Endometrium (tissue), 2 donors: Measurements from ENCODE around the gene ACAD8.
"Not testable (repeated sequence)": the region's sequence is repeated elsewhere in the genome, so short reads cannot be mapped to it uniquely, and the experiment has no call there.

Experiments used
- FAIRE-seq: peaks from 2 replicates; lab custom pipeline; 2012; peaks lifted over from hg19 to GRCh38; lab: Jason Lieb, UNC
- donor health status: control.
- donor health status: control.

Gene ACAD8

DNA sequence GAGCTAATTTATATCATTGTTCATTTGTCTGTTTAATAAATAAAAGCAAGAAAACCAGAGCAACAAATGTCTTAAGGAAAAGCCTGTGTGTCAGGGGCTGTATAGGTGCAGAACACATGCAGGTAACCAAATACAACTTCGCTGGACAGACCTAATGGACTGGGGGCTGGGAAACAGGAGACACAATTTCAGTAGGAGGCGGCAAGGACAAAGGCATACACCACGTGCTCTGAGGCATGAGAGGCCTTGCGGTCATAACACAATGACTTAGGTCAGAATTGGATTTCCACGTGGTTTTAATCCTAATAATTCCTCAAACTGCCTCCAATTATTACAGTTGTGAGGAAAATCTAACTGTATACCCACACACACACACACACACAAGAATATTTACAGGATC, 14.1 kb downstream of the ACAD8 start:
- no peak for FAIRE-seq

DNA sequence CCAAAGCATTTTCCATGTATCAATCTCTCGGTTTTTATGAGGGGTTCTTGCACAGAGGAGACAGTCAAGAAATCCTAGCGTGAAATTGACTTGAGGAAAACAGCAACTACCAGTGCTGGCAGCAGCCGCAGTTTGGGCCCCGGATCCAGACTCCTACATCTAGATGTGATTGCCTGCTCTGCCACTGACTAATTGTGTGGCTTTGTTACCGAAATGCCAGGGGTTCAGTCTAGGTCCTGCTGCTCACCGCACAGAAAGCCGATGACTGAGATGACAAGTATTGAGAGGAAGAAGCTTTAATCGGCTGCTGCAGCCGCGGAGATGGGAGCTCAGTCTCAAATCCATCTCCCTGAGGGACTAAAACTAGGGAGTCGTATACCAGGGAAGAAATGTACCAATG, 14.6 kb downstream of the ACAD8 start:
- no peak for FAIRE-seq

DNA sequence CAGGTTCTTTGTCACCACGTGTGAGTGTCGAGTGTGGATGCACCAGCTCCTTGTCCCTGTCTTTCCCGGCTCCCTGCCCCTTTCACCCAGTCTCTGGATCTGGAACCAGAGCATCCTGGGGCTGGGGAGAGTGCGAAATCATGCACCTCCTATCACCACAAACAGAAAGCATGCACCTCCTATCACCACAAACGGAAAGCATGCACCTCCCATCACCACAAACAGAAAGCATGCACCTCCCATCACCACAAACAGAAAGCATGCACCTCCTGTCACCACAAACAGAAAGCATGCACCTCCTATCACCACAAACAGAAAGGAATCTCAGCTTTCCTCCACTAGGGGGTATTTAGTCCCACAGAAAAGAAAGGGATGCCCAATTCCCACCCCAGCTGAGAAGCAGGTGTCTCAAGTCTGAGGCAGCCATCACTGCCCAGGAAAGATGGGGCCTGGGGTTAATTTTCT, 16.9 kb downstream of the ACAD8 start:
- FAIRE-seq, result no peak

DNA sequence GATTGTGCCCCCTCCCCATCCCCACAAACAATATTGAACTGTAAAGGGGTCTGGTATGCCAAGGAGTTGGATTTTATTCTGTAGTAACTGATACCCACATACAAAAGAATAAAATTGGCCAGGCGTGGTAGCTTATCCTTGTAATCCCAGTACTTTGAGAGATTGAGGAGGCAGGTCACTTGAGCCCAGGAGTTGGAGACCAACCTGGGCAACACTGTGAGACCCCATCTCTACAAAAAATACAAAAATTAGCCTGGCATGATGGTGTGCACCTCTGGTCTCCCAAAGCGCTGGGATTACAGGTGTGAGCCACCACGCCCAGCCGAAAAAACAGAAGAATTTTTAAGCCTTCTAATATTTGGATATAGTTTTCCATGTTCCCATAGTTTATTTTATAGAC, 18.6 kb downstream of the ACAD8 start:
- no peak for FAIRE-seq

DNA sequence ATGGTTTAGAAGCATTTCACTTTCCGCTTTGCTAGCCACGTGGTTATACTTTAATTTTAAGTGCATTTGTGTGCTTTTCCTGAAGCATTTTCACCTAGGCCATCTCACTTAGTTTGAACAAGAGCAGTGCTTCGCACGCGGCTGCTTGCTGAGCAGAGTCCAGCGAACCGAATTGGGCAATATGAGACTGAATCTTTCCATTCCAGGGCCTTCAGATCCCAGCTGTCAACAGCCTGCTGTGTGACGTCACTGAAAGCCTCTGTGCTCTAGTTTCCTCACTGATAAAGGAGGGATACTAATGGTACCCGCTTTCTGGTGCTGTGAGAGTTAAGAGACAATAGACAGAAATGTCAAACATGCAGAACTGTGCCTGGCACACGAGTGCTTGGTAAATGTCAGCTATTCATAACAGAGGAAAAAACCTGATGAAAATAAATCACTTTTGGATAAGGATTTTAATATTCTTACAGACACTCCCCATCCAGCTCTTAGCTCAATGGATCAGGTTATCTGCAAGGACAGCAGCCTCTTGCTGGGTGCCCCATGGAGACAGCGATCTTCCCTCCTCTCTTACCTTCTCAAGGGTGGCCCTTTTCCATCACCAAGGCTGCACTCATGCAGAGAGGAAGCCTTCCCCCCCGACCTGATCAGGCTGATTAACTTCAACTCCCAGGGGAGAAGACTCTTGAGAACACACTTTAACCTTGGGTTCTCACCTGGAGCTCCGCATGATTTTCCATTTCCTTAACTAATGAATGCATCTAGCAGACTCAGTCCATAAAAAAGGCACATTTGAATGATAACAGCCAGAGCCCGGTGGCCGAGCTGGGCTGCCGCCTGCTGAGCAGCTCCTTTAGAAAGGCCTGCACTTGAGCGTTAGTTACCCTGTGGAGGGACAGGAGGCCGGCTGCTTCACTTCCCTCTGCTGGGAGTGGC, 19.3 kb downstream of the ACAD8 start:
- no peak for FAIRE-seq

DNA sequence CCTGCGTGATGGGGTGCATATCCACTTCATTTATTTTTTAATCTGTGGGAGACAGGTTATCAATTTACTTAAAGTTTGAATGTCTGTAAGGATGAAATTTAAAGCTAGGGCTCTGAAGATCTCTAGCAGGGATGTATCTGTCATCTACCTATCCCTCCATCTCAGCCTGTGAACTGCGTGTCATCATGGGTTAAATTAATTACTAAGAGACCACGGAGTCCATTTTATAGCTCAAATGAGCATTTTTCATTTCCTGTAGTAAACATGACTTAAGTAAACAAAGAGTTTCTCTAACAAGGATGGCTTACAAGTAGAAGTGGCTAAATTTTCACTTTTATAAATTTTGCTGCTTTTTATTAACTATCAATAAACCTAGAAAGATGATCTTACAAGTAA, 19.9 kb downstream of the ACAD8 start:
- FAIRE-seq, result no peak

DNA sequence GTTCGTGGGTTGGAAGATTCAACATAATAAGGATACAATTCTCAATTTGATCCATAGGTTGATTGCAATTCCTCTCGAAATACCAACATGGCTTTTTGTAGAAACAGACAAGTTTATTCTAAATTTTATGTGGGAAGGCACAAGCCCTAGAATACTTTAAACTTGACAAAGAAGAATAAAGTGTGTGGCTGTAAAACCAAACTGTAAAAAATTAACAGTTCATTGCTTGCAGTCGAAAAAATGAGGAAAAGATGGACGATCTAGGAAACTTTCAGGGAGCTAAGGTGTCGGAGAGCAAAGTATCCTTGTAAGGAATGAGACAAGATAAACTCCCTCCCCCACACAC, 21.8 kb downstream of the ACAD8 start:
- no peak for FAIRE-seq

DNA sequence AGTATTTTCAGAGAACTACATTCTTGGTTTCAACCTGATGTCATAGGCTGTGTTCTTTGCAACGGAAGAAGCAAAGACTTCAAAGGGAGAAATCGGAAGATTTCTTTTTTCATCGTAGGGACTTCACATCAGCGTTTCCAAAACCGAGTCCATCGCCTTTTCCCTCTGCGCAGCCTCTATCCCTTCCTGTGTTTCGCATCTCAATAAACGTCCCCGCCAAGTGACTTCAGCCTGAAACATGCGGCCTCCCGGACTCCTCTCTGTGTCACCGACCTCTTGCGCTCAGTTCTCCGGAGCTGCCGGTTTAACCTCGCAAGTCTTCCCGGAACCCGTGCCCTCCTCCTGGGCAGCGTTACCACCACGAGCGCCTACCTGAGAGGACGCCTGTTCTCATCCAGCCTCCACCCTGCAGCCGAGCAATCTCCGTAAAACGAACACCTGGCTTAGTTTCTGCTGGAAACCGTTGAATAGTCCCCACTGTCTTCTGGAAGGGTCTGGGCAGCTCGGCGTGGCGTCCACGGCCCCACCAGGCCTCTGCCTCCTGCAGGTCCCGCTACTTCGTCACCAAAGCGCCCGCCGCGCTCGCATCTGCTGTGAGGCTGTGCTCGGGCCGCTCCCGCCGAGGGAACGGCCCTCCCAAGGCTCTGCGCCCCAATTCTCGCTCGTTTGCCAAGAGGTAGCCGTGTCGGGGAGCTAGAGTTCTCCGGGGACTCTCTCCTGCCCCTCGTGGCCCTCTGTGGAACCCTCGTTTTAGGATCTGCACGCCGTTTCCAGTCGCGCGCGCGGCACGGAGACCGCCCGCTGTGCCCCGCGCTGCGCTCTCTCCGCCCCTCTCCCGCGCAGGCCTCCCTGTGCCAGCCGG, 22.4 kb downstream of the ACAD8 start, which contains the start of gene GLB1L3:
TSS of gene GLB1L3 (plus strand) at position 846 of the 862 bp plus-strand sequence. CDS start 362 bp downstream, outside the sequence.
- FAIRE-seq, result no peak

DNA sequence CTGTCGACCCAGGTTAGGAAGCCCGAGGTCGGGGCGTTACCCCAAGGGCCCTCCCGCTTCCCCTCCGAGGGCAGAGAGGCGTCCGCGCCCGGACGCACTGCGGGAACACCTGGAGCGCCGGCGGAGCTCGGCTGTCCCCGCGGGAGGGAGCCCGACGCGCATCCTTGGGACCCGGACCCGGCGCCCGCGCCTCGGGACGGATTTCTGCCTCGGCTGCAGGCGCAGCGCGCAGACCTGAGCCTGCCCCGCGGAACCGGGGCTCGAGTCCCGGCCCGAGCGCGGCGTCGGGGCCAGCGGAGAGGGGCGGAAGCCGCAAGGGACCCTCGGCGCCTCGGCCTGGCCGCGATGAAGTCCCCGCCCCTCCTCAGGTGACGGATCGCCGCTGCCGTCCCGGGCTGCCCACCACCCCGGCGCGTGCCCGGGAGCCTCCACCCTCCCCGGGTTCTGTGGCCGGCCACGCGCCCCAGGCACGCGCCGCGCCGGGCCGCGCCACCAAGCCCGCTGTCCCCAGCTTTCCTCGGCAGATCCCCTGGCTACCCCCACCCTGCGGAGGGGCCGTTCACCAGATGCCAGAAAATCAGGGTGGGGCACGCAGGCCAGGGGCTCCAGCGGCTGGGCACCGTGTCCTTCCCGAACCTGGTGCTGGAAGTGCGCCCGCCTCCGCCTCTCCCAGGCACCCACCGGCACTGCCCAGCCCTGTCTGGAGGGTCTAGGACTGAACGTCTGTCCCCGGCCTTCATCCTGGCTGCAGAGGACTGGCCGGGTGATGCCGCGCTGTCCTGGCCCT, 23.2 kb downstream of the ACAD8 start:
- no peak for FAIRE-seq

DNA sequence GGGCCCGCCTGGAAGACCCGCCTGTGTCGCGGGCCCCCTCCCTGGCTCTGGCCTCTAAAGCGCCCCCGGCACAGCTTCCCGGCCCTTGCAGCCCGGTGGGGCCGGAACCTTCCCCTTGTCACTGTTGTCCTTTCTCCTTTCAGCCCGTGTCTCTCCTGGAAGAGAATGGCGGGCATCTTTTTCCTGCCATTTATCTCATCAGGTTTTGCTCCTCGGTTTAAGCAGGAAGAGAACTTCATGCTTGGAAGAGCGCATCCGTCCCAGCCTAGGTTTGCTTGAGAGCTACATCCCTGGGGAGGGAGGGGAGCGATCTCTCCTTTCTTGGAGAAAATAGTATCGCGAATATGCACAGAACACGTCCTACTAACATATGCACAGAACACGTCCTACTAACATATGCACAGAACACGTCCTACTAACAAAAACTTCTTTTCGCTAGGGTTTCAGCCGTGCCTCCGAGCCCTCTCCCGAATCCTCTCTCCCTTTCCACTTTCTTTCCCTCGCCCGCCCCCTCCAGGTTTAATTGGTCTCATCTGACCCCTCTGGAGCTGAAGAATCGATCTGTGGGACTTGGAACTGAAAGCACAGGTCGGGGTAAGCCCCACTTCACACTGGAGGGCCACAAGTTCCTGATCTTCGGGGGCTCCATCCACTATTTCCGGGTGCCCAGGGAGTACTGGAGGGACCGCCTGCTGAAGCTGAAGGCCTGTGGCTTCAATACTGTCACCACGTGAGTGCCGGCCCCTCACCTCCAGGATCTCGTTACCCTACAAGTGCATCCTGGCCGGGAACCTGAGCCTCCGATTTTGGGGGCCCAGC, 24.0 kb downstream of the ACAD8 start:
- no peak for FAIRE-seq

DNA sequence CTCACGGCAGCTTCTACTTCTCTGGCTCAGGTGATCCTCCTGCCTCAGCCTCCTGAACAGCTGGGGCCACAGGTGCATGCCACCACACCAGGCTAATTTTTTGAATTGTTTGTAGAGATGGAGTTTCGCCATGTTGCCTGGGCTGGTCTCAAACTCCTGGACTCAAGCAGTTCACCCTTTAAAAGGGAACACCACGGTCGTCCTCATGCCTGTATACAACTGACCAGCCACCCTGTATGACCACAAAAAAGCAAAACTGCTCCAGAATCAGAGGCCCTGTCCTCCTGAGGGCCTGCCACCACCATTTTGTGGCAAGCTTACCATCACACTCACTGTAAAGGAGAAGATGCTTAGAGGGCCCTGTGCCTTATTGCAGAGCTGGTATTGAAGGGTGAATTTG, 25.0 kb downstream of the ACAD8 start:
- FAIRE-seq, result no peak

DNA sequence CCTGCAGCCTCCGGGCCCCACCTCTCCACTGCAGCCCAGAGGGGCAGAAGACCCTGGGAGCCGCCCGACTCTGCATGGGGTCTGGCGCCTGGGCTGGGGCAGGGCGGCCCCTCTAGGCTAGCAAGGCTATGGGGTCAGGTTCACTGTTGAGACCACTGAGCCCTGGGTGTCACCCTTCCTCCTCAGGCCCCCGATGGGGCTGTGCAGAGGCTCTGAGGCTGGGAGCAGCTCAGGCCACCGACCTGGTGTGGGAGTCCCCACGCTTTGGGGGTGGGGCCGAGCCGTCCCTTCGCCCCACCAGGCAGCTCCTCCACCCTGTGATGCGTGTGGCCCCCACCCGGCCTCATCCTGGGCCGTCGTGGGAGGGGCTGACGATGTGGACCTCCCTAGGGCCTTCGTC, 28.3 kb downstream of the ACAD8 start:
- FAIRE-seq, result not testable (repeated sequence)

DNA sequence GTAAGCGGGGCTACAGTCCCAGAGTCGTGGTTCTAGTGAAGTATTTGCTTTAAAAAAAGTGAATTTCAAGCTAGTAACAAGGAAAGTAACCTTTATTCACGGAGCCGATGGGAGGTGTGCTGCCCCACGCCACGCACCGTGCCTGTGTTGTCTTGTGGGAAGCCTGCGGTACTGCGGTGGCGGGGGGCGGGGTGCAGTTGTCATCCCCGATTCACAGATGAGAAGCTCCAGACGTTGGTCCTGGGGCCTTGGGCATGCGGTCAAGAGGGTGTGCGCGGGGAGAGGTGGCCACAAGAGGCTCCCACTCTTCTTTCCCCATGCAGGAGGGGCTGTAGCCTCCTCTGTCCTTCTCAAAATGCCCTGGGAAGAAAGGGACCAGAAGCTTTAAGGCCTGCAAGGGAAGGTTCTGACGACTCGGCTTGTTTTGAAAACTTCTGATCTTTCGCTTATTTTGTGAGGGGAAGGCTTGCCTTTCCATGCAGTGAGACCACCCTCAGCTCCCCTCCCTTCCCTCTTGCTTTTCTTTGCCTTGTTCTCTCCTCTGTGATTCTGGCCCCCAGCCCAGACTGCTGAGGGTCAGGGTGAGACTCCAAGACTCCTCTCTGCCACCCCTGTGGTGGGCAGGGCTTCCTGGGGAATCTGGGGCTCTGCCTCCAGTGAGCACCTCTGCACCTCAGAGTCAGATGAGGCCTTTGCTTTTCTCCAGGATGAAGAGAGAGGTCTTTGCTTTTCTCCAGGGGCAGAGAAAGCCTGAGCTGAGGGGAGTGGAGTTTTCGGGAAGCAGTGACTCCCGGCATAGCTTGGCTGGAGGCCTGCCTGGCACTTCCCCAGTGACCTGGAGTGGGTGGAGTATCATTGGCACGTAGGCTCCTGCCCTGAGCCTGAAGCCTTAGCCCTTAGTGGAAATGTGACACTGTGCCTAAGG, 29.0 kb downstream of the ACAD8 start:
- FAIRE-seq, result no peak

DNA sequence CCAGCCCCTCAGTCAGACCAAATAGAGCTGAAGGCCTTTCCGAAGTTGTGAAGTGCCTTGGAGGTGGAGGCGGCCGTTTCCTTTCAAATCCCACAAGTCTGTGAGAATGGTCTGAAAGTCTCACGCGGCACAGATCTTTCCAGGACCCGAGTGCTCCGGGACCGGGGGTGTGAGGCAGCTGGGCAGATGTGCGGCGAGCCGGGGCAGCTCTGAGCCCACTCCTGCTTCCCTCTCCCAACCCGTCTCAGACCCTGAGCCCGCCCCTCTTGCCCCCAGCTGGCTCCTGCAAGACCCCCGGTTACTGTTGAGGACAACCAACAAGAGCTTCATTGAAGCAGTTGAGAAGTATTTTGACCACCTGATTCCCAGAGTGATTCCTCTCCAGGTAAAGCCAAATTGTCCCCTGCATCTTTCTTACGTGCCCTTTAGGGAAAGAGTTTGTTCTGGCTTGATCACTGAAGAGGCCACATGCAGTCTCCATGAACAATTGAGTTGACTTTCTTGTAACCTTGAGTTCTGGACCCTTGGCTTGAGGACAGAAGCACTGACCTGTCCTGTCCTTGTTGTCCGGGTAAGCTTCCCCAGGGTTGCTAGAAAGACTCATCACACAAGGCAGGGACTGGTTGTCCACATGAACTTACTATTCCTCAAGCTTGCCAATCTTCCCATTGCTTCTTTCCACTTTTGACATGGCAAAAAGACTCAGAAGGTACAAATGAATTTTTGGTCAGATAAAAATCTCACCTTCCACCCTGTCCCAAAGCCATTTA, 30.3 kb downstream of the ACAD8 start:
- no peak for FAIRE-seq

DNA sequence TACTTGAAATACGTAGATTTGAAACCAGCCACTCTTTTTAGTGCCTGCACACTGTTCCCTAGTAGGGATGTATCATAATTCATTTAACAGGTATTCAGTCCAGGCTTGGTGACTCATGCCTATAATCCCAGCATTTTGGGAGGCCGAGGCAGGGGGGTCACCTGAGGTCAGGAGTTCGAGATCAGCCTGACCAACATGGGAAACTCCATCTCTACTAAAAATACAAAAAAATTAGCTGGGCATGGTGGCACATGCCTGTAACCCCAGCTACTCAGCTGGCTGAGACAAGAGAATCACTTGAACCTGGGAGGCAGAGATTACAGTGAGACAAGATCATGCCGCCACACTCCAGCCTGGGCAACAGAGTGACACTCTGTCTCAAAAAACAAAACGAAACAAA, 31.0 kb downstream of the ACAD8 start:
- FAIRE-seq, result not testable (repeated sequence)

DNA sequence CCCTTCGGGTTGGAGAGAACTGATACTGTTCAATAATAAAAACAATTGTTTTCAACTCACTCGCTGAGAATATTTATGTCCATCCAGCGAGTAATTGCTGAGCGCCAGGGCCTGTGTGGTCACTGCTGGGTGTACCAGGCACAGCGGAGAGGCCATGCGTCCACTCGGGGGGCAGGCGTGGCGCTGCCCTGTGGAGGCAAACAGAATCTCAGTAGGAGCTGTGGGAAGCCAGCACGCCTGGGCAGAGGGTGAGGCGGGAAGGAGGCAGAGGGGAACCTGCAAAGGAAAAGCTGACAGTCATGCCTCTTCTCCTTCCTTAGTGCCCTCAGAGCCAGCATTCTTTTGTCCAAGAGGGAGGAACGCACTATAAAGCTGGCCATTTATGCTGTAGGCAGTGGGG, 34.2 kb downstream of the ACAD8 start:
- FAIRE-seq, result no peak

DNA sequence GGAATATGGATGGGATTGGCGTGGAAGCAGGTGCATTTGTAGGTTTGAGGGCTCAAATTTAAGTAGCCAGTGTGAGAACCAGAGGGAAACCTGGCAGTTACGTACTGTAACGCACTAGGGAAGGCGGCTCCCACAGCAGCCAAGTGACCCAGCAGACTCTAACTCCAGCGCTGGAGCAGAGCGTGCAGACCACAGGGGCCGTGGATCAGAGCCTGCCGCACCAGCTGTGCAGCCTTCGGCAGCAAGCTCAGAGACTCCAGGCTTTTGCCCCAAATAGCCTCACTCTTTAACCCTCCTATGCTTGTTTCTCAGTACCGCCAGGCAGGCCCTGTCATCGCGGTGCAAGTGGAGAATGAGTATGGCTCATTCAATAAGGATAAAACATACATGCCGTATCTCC, 35.1 kb downstream of the ACAD8 start:
- no peak for FAIRE-seq

DNA sequence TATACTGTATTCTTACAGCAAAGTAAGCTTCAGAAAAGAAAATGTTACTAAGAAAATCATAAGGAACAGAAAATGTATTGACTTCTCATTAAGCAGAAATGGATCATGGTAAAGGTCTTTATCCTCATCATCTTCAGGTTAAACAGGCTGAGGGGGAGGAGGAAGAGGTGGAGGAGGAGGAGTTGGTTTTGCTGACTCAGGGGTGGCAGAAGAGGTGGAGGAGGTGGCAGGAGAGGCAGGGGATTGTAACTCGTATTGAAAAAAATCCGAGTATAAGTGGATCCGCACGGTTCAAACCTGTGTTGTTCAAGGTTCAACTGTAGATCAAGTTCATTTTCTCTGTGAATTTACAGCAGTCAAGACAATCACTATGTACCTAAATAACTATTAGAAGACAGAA, 35.8 kb downstream of the ACAD8 start:
- FAIRE-seq, result no peak

DNA sequence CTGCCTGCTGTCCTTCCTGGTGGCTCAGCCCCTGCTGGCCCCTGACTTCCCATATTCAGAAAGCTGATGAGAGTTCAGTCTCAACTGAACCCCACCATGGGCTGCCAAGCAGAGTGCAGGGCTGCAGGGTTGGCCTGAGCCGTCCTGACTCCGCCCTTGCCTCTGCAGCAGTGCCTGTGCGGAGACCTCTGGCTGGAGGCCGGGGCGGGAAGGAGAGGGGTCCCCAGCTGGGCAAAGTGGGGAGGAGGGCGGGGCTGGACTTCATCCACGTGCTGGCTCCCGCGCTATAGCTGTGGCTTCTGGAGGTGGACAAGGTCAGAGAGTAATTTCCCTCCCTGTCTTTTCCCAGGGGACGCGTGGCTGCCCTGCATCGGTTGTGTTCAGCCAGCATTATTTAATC, 36.4 kb downstream of the ACAD8 start:
- no peak for FAIRE-seq
